Measurements from ENCODE around the gene LCN12.

The LCN12 gene, protein sequence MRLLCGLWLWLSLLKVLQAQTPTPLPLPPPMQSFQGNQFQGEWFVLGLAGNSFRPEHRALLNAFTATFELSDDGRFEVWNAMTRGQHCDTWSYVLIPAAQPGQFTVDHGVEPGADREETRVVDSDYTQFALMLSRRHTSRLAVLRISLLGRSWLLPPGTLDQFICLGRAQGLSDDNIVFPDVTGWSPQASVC

DNA sequence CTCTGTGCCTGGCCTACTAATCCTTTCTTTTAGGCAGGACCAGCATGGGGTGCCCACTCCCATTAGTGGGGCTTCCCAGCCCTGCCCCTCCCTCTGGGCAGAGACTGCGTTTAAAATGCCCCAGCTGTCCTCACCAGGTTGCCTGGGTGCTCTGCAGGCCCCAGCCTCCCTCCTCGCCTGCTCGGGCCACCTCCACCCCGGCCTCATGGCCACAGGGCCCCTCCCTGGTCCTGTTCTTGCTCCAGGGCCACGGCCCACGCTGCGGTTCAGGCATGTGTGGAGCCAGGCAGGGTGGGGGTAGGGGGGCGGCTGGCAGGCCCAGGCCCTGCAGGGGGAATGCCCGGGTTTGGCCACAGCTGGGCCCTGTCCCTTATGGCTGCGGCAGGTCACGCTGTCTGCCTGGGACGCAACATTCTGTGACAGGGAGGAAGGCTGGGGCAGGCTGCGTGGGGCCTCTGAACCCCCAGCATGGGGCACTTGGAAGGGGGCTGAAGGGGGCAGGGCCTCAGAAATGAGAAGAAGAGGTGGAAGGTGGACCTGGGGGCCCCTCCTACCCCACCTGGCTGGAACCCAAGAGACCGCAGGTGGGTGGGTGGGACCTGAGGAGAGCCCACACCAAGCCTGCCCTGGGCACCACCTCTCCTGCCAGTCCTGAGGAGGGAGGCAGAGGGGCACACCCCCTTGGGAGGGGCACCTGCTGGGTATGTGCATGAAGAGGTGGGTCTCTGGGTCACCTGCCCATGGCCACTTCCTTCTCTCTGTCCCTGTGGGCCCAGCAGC lies at the start of gene LCN12:
Gene LCN12 (plus strand): TSS at position 733 of the 780 bp plus-strand sequence. CDS start 55 bp downstream, outside the sequence.
- no peak for DNase-seq

DNA sequence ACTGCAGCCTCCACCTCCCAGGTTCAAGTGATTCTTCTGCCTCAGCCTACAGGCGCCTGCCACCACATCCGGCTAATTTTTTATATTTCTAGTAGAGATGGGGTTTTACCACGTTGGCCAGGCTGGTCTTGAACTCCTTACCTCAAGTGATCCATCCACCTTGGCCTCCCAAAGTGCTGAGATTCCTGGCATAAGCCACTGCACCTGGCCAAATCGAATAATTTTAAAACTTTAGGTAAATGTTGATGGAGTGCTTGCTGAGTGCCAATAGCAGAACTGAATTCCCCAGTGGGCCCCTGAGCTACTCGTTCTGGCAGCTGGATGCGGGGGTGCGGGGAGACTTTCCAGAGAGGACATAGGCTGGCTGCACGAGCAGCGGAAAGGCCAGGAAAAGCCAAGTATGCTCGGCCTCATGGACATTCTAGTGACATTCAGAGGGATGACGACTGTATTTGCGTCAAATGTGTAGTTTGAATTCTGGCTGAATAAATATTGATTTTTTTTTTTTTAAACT lies 49.0 kb upstream of the LCN12 start:
- in situ Hi-C loops (cut with MboI; ENCODE audit: low pct_unique_long_range_greater_than_20kb, low sequenced_read_pairs): no loop called here
- no peak for DNase-seq

More for the DNA sequence above, at the start of gene LCN12:
- in situ Hi-C loops (cut with MboI; ENCODE audit: low pct_unique_long_range_greater_than_20kb, low sequenced_read_pairs): no loop called here

DNA sequence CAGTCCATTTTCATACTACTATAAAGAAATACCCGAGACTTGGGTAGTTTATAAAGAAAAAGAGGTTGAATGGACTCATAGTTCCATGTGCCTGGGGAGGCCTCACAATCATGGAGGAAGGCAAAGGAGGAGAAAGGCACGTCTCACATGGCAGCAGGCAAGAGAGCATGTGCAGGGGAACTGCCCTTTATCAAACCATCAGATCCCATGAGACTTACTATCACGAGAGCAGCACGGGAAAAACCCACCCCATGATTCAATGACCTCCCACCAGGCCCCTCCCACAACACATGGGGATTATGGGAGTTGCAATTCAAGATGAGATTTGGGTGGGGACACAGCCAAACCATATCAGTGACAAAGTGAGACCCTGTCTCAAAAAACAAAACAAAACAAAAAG lies 45.8 kb upstream of the LCN12 start:
- no peak for DNase-seq
- in situ Hi-C loops (cut with MboI; ENCODE audit: low pct_unique_long_range_greater_than_20kb, low sequenced_read_pairs): no loop called here

DNA sequence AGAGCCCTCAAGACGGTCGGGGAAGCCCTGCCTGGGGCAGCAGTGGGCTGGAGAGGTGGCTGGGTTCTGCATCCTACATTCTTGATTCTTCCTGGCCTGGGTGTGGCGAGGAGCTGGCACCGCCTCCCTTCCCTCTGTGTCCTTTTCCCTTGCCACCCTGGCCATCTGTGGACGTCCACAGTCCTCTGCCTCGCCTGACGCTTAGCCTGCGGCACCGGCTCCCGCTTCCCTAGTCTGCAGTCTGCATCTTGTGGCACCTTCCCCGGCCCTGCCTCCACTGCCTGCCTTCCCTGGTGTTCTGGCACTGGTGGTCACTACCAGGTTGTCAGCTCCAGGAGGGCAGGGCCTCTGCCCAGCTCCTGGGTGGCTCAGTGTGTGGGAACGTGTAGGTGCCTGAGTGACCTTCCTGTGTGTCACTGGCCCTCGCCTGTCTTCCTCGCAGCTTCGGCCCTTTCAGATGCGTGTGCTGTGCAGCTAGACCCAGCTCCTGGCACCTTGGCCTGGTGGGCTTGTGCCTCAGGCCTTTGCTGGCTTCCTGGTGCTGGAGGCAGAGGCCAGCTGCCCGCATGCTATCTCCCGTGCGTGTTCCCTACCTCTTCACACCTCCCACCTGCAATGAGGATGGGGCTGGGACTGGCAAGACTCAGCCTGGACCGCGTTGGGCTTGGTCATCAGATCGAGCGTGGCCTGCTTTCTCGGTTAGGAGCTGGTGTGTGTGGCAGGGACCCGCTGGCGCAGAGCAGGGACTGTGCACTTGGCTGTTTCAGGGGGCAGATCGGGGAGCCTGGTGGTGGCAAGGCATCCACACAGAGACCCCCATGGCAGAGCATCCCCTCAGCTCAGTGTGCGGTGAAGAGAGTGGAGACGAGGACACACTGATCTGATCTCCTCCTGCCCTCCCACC lies 44.8 kb upstream of the LCN12 start:
- DNase-seq: no peak
- in situ Hi-C loops (cut with MboI; ENCODE audit: low pct_unique_long_range_greater_than_20kb, low sequenced_read_pairs): no loop called here

DNA sequence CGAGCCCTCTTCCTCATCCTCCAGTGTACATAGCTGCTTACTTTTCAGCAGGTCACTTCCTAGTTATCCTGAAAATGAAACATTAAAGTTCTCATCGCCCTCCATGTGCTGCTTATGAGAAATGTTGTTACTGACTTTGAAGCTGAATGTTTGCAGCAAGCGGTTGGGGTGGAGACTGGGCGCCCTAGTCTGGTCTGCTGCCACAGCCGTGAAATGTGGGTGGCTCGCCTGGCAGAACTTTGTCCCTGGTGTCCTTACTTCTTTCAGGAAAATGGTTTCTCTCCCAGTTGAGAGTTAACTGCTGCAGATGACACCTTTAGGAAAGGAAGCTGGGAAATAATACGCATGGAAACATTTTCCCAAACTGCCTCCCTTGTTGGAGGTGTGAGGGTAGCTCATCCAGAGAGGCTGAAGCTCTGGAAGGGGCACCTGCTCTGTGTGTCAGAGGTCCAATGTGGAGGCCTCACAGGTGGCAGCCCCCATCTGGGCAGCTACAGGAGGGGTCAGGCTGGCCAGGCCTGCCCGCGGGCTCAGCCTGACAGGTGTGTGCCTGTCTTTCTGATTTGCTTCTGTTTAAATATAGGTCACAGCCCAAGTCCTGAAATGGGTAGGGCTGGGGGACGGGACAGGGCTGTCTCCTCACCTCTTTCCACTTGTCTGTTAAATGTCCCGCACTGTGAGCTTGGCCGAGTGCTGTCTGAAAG lies 41.7 kb upstream of the LCN12 start:
- in situ Hi-C loops (cut with MboI; ENCODE audit: low pct_unique_long_range_greater_than_20kb, low sequenced_read_pairs): no loop called here
- no peak for DNase-seq

DNA sequence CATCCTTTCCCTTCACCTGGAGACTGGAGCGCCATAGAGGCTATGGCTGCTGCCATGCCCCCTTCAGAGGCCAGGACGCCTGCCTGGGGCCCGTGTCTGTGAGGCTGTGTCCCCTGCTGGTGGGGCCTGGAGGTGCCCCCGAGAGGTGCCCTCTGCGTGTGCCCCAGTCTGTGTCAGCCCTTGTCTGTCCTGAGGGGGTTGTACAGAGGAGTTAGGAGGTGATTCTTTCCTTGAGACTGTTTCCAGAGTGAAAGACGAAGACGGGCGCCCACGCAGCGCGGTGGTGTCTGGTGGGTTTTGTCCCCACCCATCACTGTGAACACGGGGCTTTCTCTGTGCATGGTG lies 41.2 kb upstream of the LCN12 start:
- in situ Hi-C loops (cut with MboI; ENCODE audit: low pct_unique_long_range_greater_than_20kb, low sequenced_read_pairs): no loop called here
- no peak for DNase-seq

DNA sequence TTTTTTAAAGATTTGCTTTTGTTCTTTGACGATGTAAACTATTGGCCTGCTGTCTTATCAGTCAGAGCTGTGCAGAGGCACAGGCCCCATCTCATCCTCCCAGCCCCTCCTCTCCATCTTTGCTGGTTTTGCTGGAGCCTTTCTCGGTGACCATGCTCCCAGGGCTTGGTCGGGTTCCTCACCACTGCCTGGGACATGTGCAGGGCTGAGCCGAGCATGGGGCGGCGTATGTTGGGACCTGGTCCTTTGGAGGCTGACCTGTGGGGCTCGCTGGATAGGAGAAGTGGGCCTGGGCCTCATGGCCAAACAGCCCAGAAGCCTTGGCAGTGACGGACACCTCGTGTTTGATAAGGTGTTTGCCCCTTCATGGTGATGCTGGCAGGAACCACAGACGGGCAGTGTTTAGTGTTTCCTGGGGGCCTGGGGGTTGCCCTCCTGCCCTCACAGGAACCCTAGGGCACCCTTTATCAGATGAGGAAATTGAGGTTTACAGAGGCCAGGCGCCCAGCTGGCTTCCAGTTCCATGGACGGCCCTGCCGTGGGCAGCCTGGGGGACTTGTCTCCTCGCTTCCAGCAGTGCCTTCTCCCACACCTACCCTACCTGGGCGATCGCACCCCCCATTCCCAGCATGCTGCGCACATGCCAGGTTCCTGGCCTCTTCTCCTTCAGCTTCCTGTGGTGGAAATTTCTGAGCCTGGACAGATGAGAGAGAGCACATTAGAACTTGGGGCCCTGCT lies 38.2 kb upstream of the LCN12 start:
- in situ Hi-C loops (cut with MboI; ENCODE audit: low pct_unique_long_range_greater_than_20kb, low sequenced_read_pairs): no loop called here
- no peak for DNase-seq

DNA sequence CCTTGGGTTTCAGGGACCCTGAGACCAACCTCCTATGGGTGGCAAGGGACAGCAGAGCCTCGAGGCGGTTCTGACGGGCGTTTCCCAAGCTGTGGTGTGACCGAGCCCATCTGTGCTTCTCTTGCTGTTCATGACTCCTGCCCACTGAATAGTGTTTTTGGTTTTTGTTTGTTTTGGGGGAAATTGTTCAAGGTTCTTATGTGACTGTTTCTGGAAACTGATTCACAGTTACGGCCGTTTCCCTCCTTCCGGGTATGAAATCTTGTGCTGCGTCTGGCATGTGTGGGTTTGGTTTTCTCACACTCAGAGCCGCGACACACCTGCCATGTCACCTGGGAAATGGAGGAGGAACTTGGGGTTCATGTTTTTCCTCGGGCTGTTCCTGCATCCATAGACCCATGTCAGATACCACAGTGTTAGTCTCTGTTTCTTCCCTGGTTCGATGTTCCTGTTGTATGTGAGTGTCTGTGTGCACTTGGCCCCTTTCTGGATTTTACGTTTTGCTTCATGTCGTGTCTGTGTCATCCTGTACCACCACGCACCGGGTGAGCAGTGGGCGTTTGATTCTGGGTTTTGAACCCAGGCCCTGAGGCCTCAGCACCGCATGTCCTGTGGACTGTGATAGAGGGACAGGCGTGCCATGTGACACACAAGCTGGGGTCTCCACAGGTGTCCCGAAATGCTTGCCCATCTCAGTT lies 36.3 kb upstream of the LCN12 start:
- in situ Hi-C loops (cut with MboI; ENCODE audit: low pct_unique_long_range_greater_than_20kb, low sequenced_read_pairs): no loop called here
- DNase-seq: no peak

DNA sequence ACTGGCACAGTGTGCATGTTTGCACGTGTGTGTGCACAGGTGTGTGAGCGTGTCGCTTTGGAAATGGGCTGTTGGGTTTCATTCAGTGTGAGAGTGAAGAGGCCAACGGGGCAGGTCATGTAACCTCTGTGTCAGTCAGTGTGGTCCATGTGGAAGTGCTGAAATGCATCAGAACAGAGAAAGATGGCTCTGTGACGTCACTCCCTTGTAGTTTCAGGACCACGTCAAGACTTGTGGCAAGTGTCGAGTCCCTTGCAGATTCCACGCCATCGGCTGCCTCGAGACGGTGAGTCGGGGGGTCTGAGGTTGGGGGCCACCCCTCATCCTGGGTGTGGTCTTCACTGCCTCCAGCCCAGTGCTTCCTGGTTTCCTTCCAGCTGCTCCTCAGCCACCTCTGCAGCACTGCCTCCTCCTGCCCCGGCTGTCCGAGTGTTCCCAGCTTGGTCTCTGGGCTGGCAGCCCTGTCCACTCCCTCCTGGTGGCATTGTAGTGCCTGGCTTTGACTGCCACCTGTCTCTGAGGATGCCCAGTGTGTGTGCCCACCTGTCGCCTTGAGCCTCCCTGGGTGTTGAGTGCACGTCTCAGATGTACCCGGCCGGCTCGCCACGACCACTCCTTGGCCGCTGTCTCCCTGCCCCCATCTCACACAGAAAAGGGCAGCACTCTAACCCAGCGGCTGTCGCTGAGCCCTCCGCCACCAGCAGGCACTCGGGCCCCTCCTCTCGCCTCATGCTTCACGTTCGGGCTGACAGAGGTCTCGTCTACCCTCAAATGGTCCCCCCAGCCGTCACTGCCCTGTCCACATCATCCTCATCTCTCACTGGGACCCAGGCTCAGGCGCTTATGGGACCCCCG lies 35.5 kb upstream of the LCN12 start:
- in situ Hi-C loops (cut with MboI; ENCODE audit: low pct_unique_long_range_greater_than_20kb, low sequenced_read_pairs): no loop called here
- DNase-seq: no peak

DNA sequence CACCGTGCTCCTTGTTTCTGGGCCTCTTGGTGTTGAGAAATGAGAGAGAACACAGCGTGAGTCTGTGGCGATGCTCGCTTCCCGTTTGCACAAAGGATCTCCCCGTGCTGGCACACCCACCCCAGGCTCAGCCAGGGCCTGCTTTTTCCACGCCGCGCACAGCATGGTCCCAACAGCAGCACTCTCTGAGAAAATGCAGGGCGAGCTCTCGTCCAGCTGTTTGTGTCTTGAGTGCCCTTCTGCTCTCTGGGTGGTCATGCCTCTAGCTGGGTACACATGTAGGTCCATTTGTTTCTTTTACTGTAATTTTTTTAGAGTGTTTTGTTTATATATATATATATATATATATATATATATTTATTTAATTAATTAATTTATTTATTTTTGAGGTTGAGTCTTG lies 34.2 kb upstream of the LCN12 start:
- no peak for DNase-seq
- in situ Hi-C loops (cut with MboI; ENCODE audit: low pct_unique_long_range_greater_than_20kb, low sequenced_read_pairs): no loop called here

DNA sequence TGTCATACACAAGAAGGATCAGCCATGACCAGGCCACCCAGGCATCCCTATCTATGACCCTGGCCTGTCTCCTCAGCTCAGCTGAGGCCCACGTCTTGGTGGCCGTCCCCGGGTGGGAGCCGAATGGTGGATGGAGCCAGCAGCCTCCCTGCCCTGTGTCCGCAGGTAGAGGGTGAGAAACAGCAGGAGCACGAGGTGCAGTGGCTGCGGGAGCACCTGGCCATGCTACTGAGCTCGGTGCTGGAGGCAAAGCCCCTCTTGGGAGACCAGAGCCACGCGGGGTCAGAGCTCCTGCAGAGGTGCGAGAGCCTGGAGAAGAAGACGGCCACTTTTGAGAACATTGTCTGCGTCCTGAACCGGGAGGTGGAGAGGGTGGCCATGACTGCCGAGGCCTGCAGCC lies 32.0 kb upstream of the LCN12 start:
- in situ Hi-C loops (cut with MboI; ENCODE audit: low pct_unique_long_range_greater_than_20kb, low sequenced_read_pairs): no loop called here
- DNase-seq: no peak

DNA sequence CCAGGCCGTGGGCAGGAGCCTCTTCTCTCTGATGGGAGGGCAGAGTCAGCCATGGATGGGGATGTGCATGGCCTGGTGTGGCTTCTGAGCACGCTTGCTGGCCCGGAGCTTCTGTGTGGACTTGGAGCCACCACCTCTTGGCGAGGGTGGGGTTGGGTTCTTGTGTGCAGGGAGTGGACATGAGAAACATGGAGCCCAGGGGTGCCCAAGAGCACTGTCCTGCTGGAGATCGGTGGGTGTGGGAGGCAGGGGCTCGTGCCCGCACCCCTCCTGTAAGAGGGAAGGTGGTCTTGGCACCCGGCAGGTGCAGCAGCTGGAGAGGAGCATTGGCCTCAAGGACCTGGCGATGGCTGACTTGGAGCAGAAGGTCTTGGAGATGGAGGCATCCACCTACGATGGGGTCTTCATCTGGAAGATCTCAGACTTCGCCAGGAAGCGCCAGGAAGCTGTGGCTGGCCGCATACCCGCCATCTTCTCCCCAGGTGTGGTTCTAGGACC lies 31.3 kb upstream of the LCN12 start:
- in situ Hi-C loops (cut with MboI; ENCODE audit: low pct_unique_long_range_greater_than_20kb, low sequenced_read_pairs): no loop called here
- no peak for DNase-seq

DNA sequence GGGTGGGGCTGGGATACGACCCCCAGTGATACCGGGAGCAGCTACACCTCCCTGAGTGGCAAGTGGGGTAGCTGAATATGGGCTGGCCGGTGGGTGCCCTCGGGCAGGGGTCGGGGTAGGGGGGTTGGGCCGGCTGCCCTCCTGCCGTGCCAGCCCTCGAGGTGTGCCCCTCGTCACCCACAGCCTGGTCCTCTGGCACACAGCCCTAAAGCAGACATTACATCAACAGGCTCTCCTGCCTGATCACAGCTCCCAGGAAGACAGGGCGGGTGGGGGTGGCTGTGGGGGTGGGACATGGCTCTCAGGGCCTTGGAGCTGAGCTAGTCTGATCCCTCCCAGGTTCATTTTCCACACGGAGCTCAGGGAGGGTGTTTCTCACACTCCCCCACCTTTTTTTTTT lies 30.8 kb upstream of the LCN12 start:
- in situ Hi-C loops (cut with MboI; ENCODE audit: low pct_unique_long_range_greater_than_20kb, low sequenced_read_pairs): no loop called here
- no peak for DNase-seq

DNA sequence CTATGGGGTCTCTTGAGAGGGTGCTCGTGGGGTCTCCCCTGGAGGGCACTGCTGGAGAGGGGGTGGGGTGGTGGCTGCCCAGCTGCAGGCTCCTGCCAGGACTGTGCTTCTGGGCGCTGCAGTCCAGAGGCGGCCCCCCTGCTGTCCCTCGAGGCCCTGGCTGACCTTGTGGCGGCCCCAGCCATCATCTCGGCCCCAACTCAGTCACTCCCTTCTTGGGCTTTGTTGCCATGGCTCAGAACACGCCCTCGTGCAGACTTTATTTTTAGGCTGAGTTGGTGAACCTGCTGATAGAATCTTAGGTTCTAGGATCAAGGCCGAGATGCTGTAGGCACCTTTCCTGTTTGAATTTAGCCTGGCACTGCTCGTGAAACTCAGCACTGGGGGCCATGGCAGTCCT lies 30.4 kb upstream of the LCN12 start:
- DNase-seq: no peak
- in situ Hi-C loops (cut with MboI; ENCODE audit: low pct_unique_long_range_greater_than_20kb, low sequenced_read_pairs): no loop called here

DNA sequence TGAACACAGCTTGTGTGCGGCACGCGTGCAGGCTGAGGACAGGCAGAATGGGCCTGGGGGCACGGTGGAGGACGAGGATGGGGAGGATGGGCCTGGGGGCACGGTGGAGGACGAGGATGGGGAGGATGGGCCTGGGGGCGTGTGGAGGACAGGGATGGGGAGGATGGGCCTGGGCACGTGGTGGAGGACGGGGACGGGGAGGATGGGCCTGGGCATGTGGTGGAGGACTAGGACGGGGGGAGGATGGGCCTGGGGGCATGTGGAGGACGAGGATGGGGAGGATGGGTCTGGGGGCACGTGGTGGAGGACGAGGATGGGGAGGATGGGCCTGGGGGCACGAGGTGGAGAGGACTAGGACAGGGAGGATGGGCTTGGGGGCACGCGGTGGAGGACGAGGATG lies 29.5 kb upstream of the LCN12 start:
- in situ Hi-C loops (cut with MboI; ENCODE audit: low pct_unique_long_range_greater_than_20kb, low sequenced_read_pairs): no loop called here
- DNase-seq: no peak

DNA sequence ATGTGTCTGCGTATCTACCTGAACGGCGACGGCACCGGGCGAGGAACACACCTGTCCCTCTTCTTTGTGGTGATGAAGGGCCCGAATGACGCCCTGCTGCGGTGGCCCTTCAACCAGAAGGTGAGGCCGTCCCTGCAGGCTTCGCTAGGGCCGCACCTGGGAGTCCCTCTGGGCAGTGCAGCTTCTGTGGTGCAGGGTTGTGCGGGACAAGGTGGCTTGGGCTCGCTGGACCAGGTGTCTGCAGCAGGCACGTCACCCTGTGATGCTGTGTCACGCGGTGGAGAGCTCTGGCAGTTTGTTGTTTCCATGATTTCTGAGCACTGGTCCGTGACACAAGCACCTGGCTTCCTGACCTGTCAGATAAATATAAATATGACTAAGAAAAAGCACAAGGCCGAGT lies 28.2 kb upstream of the LCN12 start:
- in situ Hi-C loops (cut with MboI; ENCODE audit: low pct_unique_long_range_greater_than_20kb, low sequenced_read_pairs): no loop called here
- no peak for DNase-seq

Measured in KBM-7 (cell line).